HepG2 (cell line): ENCODE data around the gene NAALADL1. TPM values are rescaled to one million over a fixed set of nuclear protein-coding genes. Genes with fewer than 3 reads are reported as not detected.

Source experiments
- ARNTL ChIP-seq: sonication (generic); formaldehyde crosslinking; IDR thresholded peaks from 2 replicates; pipeline ENCODE4 v1.4.0; 2020; ENCODE audit warnings: mild to moderate bottlenecking, missing genetic modification reagents
- BCL3 ChIP-seq: sonication (generic); formaldehyde crosslinking; IDR thresholded peaks from 2 replicates; pipeline ENCODE4 v1.5.1; 2020; ENCODE audit warnings: mild to moderate bottlenecking, missing genetic modification reagents, moderate library complexity
- EED ChIP-seq: sonication (generic); formaldehyde crosslinking; IDR thresholded peaks from 2 replicates; pipeline ENCODE4 v1.5.0; 2020; ENCODE audit warnings: mild to moderate bottlenecking, missing genetic modification reagents
- ELF4 ChIP-seq: sonication (generic); formaldehyde crosslinking; IDR thresholded peaks from 2 replicates; pipeline ENCODE4 v1.5.0; 2020; ENCODE audit warnings: missing genetic modification reagents, mild to moderate bottlenecking, moderate library complexity, borderline replicate concordance
- HNF4G ChIP-seq, 2 experiments: sonication (generic) in 1 of 2; formaldehyde crosslinking in 1 of 2; IDR thresholded peaks; 2 replicates each; pipeline versions ENCODE4 v1.4.0 to v1.6.1; 2011 to 2020; ENCODE audit warnings: borderline replicate concordance in 2 of 2, low read depth in 2 of 2, mild to moderate bottlenecking in 2 of 2, low read length in 1 of 2, missing genetic modification reagents in 1 of 2, moderate library complexity in 1 of 2
- IRX3 ChIP-seq: sonication (generic); formaldehyde crosslinking; IDR thresholded peaks from 2 replicates; pipeline ENCODE4 v1.8.1; 2023; ENCODE audit warnings: mild to moderate bottlenecking, low read depth, missing genetic modification reagents, borderline replicate concordance
- ISL2 ChIP-seq: sonication (generic); formaldehyde crosslinking; IDR thresholded peaks from 2 replicates; pipeline ENCODE4 v1.5.0; 2020; ENCODE audit warnings: missing genetic modification reagents
- MBNL3 ChIP-seq: fragments of 250-450 bp; sonication (Bioruptor Pico); conservative IDR thresholded peaks from 2 replicates; pipeline ENCODE4 v1.8.0; 2022; ENCODE audit warnings: mild to moderate bottlenecking, inconsistent platforms
- NR3C1 ChIP-seq: sonication (generic); formaldehyde crosslinking; IDR thresholded peaks from 2 replicates; pipeline ENCODE4 v1.4.0; 2020; ENCODE audit warnings: missing genetic modification reagents
- PRMT3 ChIP-seq: sonication (generic); formaldehyde crosslinking; IDR thresholded peaks from 2 replicates; pipeline ENCODE4 v1.8.1; 2022; ENCODE audit warnings: low read depth, mild to moderate bottlenecking, moderate library complexity, missing genetic modification reagents, borderline replicate concordance
- PTBP1 ChIP-seq: fragments of 200-400 bp; formaldehyde crosslinking; IDR thresholded peaks from 2 replicates; pipeline ENCODE4 v1.6.1; 2018; ENCODE audit warnings: low read length, low read depth; ENCODE audit not compliant: poor library complexity, severe bottlenecking
- RORA ChIP-seq: sonication (generic); formaldehyde crosslinking; IDR thresholded peaks from 2 replicates; pipeline ENCODE4 v1.5.0; 2020; ENCODE audit warnings: mild to moderate bottlenecking, missing genetic modification reagents, moderate library complexity
- SYNCRIP ChIP-seq: fragments of 200-400 bp; formaldehyde crosslinking; IDR thresholded peaks from 2 replicates; pipeline ENCODE4 v1.6.1; 2018; ENCODE audit warnings: mild to moderate bottlenecking, low read depth, low read length; ENCODE audit not compliant: insufficient read depth
- ZFAT ChIP-seq: sonication (generic); formaldehyde crosslinking; conservative IDR thresholded peaks from 2 replicates; pipeline ENCODE4 v1.8.1; 2023; ENCODE audit warnings: missing genetic modification reagents, inconsistent platforms
- ZNF460 ChIP-seq: sonication (generic); formaldehyde crosslinking; IDR thresholded peaks from 2 replicates; pipeline ENCODE4 v1.5.1; 2020; ENCODE audit warnings: missing genetic modification reagents, mild to moderate bottlenecking, borderline replicate concordance
- ZNF850 ChIP-seq: sonication (generic); formaldehyde crosslinking; conservative IDR thresholded peaks from 2 replicates; pipeline ENCODE4 v1.9.0; 2021; ENCODE audit warnings: mild to moderate bottlenecking, missing genetic modification reagents
- ZSCAN5A ChIP-seq: sonication (generic); formaldehyde crosslinking; IDR thresholded peaks from 2 replicates; pipeline ENCODE4 v1.8.0; 2022; ENCODE audit warnings: mild to moderate bottlenecking, missing genetic modification reagents, borderline replicate concordance
- polyA plus RNA-seq, 8 experiments: library from polyadenylated mRNA; depleted of rRNA in 3 of 8; stranded (reverse) in 7 of 8; unstranded in 1 of 8; fragments of >200 nt; fragmentation: Illumina TruSeq in 4 of 8; extraction: Trizol in 4 of 8; gene quantifications; 2 replicates each; pipeline versions ENCODE4 v1.2.1 to v1.2.3, GENCODE V29; 2011 to 2016; ENCODE audit warnings: low read depth in 4 of 8, missing spikeins in 1 of 8, mixed read lengths in 1 of 8; ENCODE audit not compliant: insufficient read depth in 1 of 8
- total RNA-seq, 5 experiments: library from RNA; depleted of rRNA; stranded (reverse); fragments of >200 nt; fragmentation: Illumina TruSeq; extraction: Trizol; gene quantifications; 2 replicates each; pipeline ENCODE4 v1.2.3, GENCODE V29; 2016; ENCODE audit warnings: low read depth in 1 of 5
- TF ChIP-seq, protein P1 (sequence below): sonication (generic); IDR thresholded peaks from 2 replicates; pipeline ENCODE4 v1.6.1; 2016; ENCODE audit warnings: low read depth, borderline replicate concordance
- TF ChIP-seq, protein P2 (sequence below): sonication (generic); formaldehyde crosslinking; IDR thresholded peaks from 2 replicates; pipeline ENCODE4 v1.9.0; 2022; ENCODE audit warnings: missing genetic modification reagents, mild to moderate bottlenecking, borderline replicate concordance

Gene NAALADL1
- total and polyA plus RNA-seq, 2 of the 13 experiments (the other 11 are each of a cell fraction or from before 2014, with no cell fraction given): 9.3 to 33.9 TPM

DNA sequence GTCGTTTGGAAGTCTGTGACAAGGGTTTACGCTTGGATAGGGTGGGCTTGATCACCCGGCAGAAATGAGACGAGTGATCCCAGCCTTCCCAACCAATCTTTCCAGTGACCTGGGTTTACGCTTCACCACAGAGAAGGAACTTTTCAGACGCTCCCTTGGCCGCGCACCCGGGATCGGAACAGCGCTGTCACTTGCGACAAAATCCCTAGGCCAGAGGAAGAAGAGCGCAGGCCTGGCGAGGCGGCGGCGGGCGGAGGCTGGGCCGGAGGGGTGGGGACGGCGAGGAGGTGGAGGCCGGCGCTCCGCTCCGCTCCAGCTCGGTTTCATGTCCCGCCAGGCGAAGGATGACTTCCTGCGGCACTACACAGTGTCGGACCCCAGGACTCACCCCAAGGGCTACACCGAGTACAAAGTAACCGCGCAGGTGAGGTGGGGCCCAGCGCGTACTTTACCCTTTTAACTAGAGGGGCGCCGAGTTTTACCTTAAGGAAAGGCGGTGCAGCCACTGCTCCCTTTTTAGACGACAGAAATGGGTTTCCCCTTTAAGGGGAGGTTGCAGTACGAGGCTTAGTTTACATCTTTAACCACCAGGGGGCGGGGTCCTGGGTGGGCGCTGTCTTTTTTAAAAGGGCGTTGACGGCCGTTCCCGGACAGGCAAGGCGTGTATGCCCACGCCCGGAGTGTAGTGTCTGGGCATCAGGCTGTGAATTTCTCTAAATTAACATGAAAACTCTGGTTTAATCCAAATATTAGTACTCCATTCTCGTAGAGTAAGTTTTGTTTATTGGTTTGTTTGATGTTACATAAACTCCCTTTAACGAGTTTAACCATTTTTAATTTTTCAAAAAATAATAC lies 30.9 kb downstream of the NAALADL1 start, which contains the start of gene SNX15 (continued):
- TF ChIP-seq HNF4G (IDR thresholded peaks at IDR 0.05; ENCODE audit: borderline replicate concordance, low read depth, low read length): peak; percentile 24; the same call in 1 of the 2 replicates
- TF ChIP-seq HNF4G (CRISPR knock-in tag; IDR thresholded peaks at IDR 0.05; ENCODE audit: borderline replicate concordance, low read depth): peak; percentile 71; the same call in 1 of the 2 replicates
- TF ChIP-seq ARNTL (CRISPR knock-in tag): no peak
- 0 out of 2 replicates have a peak, but pooled peaks have one; percentile 51 for TF ChIP-seq IRX3 (CRISPR knock-in tag)
- TF ChIP-seq, protein P1, sequence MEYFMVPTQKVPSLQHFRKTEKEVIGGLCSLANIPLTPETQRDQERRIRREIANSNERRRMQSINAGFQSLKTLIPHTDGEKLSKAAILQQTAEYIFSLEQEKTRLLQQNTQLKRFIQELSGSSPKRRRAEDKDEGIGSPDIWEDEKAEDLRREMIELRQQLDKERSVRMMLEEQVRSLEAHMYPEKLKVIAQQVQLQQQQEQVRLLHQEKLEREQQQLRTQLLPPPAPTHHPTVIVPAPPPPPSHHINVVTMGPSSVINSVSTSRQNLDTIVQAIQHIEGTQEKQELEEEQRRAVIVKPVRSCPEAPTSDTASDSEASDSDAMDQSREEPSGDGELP: peak; percentile 33
- no peak for TF ChIP-seq MBNL3 (CRISPR knock-in tag)
- peak; percentile 59 for TF ChIP-seq ISL2 (CRISPR knock-in tag)
- no peak for TF ChIP-seq EED
- TF ChIP-seq PRMT3 (CRISPR knock-in tag): no peak
- TF ChIP-seq ZNF850: no peak
- TF ChIP-seq PTBP1: peak; percentile 73
- TF ChIP-seq ZSCAN5A (CRISPR knock-in tag): peak; percentile 5; the same call in 1 of the 2 replicates
- TF ChIP-seq RORA (CRISPR knock-in tag): no peak
- no peak for TF ChIP-seq ELF4 (CRISPR knock-in tag)
- TF ChIP-seq BCL3: peak; percentile 58; the same call in 1 of the 2 replicates
- no peak; the same call in 1 of the 2 replicates for TF ChIP-seq ZNF460 (CRISPR knock-in tag)
- TF ChIP-seq, protein P2, sequence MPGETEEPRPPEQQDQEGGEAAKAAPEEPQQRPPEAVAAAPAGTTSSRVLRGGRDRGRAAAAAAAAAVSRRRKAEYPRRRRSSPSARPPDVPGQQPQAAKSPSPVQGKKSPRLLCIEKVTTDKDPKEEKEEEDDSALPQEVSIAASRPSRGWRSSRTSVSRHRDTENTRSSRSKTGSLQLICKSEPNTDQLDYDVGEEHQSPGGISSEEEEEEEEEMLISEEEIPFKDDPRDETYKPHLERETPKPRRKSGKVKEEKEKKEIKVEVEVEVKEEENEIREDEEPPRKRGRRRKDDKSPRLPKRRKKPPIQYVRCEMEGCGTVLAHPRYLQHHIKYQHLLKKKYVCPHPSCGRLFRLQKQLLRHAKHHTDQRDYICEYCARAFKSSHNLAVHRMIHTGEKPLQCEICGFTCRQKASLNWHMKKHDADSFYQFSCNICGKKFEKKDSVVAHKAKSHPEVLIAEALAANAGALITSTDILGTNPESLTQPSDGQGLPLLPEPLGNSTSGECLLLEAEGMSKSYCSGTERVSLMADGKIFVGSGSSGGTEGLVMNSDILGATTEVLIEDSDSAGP (CRISPR knock-in tag): peak; percentile 99
- no peak for TF ChIP-seq SYNCRIP
- TF ChIP-seq NR3C1 (CRISPR knock-in tag): no peak
- no peak for TF ChIP-seq ZFAT
